Osteoblast (primary cell): ENCODE measurements around the gene OR10G8. TPM values are rescaled to one million over a fixed set of nuclear protein-coding genes. Genes with fewer than 3 reads are reported as not detected.

Source experiments
- DNase-seq: peaks from one replicate; pipeline ENCODE4 v3.0.0; 2011; ENCODE audit warnings: low spot score, mixed read lengths; ENCODE audit not compliant: insufficient read length; ENCODE audit errors: missing footprints
- H2AFZ ChIP-seq: 2 replicates; pipeline ENCODE4 v1.6.0; 2011; ENCODE audit warnings: mild to moderate bottlenecking, low read length
- H3K27ac ChIP-seq: 2 replicates; pipeline ENCODE4 v1.5.1; 2011; ENCODE audit warnings: mild to moderate bottlenecking, low read depth, low read length, moderate library complexity
- H3K27me3 ChIP-seq: 2 replicates; pipeline ENCODE4 v1.6.0; 2012; ENCODE audit warnings: mild to moderate bottlenecking, control low read depth, inconsistent platforms, low read length, moderate library complexity; ENCODE audit not compliant: insufficient read depth
- H3K36me3 ChIP-seq: 2 replicates; pipeline ENCODE4 v1.5.1; 2011; ENCODE audit warnings: mild to moderate bottlenecking, low read length, control low read depth, moderate library complexity; ENCODE audit not compliant: insufficient read depth
- H3K4me1 ChIP-seq: 2 replicates; pipeline ENCODE4 v1.5.1; 2011; ENCODE audit warnings: mild to moderate bottlenecking, low read length, control low read depth, moderate library complexity; ENCODE audit not compliant: insufficient read depth
- H3K4me2 ChIP-seq: 2 replicates; pipeline ENCODE4 v1.6.0; 2011; ENCODE audit warnings: mild to moderate bottlenecking, low read length; ENCODE audit not compliant: insufficient read depth
- H3K4me3 ChIP-seq: fragments of 200-600 bp; sonication (generic); 3 replicates; pipeline ENCODE4 v1.5.1; 2012; ENCODE audit warnings: mild to moderate bottlenecking, low read length, inconsistent platforms; ENCODE audit not compliant: insufficient read depth
- H3K79me2 ChIP-seq: 2 replicates; pipeline ENCODE4 v1.6.0; 2012; ENCODE audit warnings: mild to moderate bottlenecking, low read length, control low read depth, inconsistent platforms; ENCODE audit not compliant: insufficient read depth
- H3K9me3 ChIP-seq: 2 replicates; pipeline ENCODE4 v1.5.1; 2011; ENCODE audit warnings: low read depth, low read length, control low read depth
- H4K20me1 ChIP-seq: 2 replicates; pipeline ENCODE4 v1.6.0; 2012; ENCODE audit warnings: mild to moderate bottlenecking, low read length, control low read depth; ENCODE audit not compliant: insufficient read depth
- CTCF ChIP-seq: IDR thresholded peaks from 2 replicates; pipeline ENCODE4 v1.5.1; 2011; ENCODE audit warnings: mild to moderate bottlenecking, low read depth, low read length, moderate library complexity; ENCODE audit errors: extremely low read depth
- total RNA-seq: library from RNA; depleted of rRNA; stranded (reverse); fragments of >200 nt; gene quantifications from 2 replicates; pipeline ENCODE4 v1.2.3, GENCODE V29; 2012

The OR10G8 gene
- total RNA-seq, 1 donor = not detected

- Histone ChIP-seq H3K4me2 (no peak overlapping the region), H3K4me1 (no peaks in the 10 kb centered on the region), H3K79me2 (no peaks in the 10 kb centered on the region), H3K4me3 (no peak overlapping the region), H3K27me3 (no peaks in the 10 kb centered on the region), H3K9me3 (no peaks in the 10 kb centered on the region), H3K36me3 (no peaks in the 10 kb centered on the region), H3K27ac (no peak overlapping the region), H2AFZ (no peak overlapping the region), H4K20me1 (no peaks in the 10 kb centered on the region)
- no peak for DNase-seq
- no peak for TF ChIP-seq CTCF
These were observed 42.1 kb downstream of the OR10G8 start for GRCh38 chr11:124068601-124069110.

GRCh38 chr11:124069429-124070401 lies 43.1 kb downstream of the OR10G8 start:
- Histone ChIP-seq H3K9me3 (no peaks in the 10 kb centered on the region), H3K36me3 (no peaks in the 10 kb centered on the region), H3K79me2 (no peaks in the 10 kb centered on the region), H4K20me1 (no peaks in the 10 kb centered on the region), H2AFZ (peak overlapping the region; percentile 86), H3K4me2 (peak overlapping the region; percentile 90), H3K27ac (no peak overlapping the region), H3K4me1 (no peaks in the 10 kb centered on the region), H3K4me3 (peak overlapping the region; percentile 60), H3K27me3 (no peaks in the 10 kb centered on the region)
- TF ChIP-seq CTCF = peak; percentile 63
- no peak for DNase-seq

GRCh38 chr11:124070915-124071622 lies 44.5 kb downstream of the OR10G8 start:
- H3K36me3 ChIP-seq = no peaks in the 10 kb centered on the region
- H3K27me3 ChIP-seq = no peaks in the 10 kb centered on the region
- H3K4me1 ChIP-seq = no peaks in the 10 kb centered on the region
- H3K4me3 ChIP-seq = no peak overlapping the region
- H3K79me2 ChIP-seq = no peaks in the 10 kb centered on the region
- peak; percentile 80 for TF ChIP-seq CTCF
- H3K9me3 ChIP-seq = no peaks in the 10 kb centered on the region
- no peak overlapping the region for H3K4me2 ChIP-seq
- no peaks in the 10 kb centered on the region for H4K20me1 ChIP-seq
- DNase-seq = peak; percentile 66
- H3K27ac ChIP-seq = no peak overlapping the region
- no peak overlapping the region for H2AFZ ChIP-seq

- DNase-seq = peak; percentile 18
- no peaks in the 10 kb centered on the region for H3K36me3 ChIP-seq
- H4K20me1 ChIP-seq = no peaks in the 10 kb centered on the region
- H3K79me2 ChIP-seq = no peaks in the 10 kb centered on the region
- no peaks in the 10 kb centered on the region for H3K9me3 ChIP-seq
- no peak overlapping the region for H2AFZ ChIP-seq
- peaks cover under 1% of the 10 kb centered on the region for H3K27me3 ChIP-seq
- H3K27ac ChIP-seq = no peak overlapping the region
- H3K4me1 ChIP-seq = no peaks in the 10 kb centered on the region
- TF ChIP-seq CTCF = no peak
- no peak overlapping the region for H3K4me3 ChIP-seq
- H3K4me2 ChIP-seq = no peak overlapping the region
These were observed 45.0 kb downstream of the OR10G8 start for GRCh38 chr11:124071623-124071948.
